HepG2 (cell line): ENCODE data around the gene SOCS1. TPM values are rescaled to one million over a fixed set of nuclear protein-coding genes. Genes with fewer than 3 reads are reported as not detected.

Source experiments
- AHR ChIP-seq: IDR thresholded peaks from 2 replicates; pipeline ENCODE4 v1.6.1; 2018; ENCODE audit warnings: missing genetic modification reagents, missing compliant biosample characterization
- JUN ChIP-seq: sonication (generic); formaldehyde crosslinking; IDR thresholded peaks from 2 replicates; pipeline ENCODE4 v1.4.0; 2020; ENCODE audit warnings: mild to moderate bottlenecking, missing genetic modification reagents
- NFKB2 ChIP-seq: sonication (generic); formaldehyde crosslinking; IDR thresholded peaks from 2 replicates; pipeline ENCODE4 v1.4.0; 2020; ENCODE audit warnings: missing genetic modification reagents, borderline replicate concordance
- PHF5A ChIP-seq: IDR thresholded peaks from one replicate; pipeline ENCODE4 v1.6.1; 2018; ENCODE audit warnings: low read depth, missing genetic modification reagents; ENCODE audit not compliant: unreplicated experiment
- RORA ChIP-seq: sonication (generic); formaldehyde crosslinking; IDR thresholded peaks from 2 replicates; pipeline ENCODE4 v1.5.0; 2020; ENCODE audit warnings: mild to moderate bottlenecking, missing genetic modification reagents, moderate library complexity
- SNAI1 ChIP-seq: sonication (generic); formaldehyde crosslinking; IDR thresholded peaks from 2 replicates; pipeline ENCODE4 v1.5.0; 2020; ENCODE audit warnings: mild to moderate bottlenecking, missing genetic modification reagents, borderline replicate concordance
- TCF7L2 ChIP-seq: IDR thresholded peaks from 2 replicates; pipeline ENCODE4 v1.6.1; 2011; ENCODE audit warnings: mild to moderate bottlenecking, low read depth, low read length, moderate library complexity
- TEAD3 ChIP-seq: optimal IDR thresholded peaks from 2 replicates; pipeline ENCODE3; 2016; ENCODE audit warnings: borderline replicate concordance
- ZBTB40 ChIP-seq, 2 experiments: fragments of 450-650 bp in 1 of 2; sonication (generic) in 1 of 2; formaldehyde crosslinking in 1 of 2; IDR thresholded peaks; 2 replicates each; pipeline versions ENCODE4 v1.6.1 to v1.8.0; 2016 to 2022; ENCODE audit warnings: antibody characterized with exemption in 1 of 2, mild to moderate bottlenecking in 1 of 2, missing genetic modification reagents in 1 of 2
- ZFP1 ChIP-seq: IDR thresholded peaks from 2 replicates; pipeline ENCODE4 v1.6.1; 2016
- ZNF354B ChIP-seq: sonication (generic); formaldehyde crosslinking; IDR thresholded peaks from 2 replicates; pipeline ENCODE4 v1.8.0; 2022; ENCODE audit warnings: mild to moderate bottlenecking, missing genetic modification reagents
- ZNF451 ChIP-seq: sonication (generic); formaldehyde crosslinking; IDR thresholded peaks from 2 replicates; pipeline ENCODE4 v1.5.0; 2020; ENCODE audit warnings: mild to moderate bottlenecking, missing genetic modification reagents
- ZNF562 ChIP-seq: sonication (generic); formaldehyde crosslinking; IDR thresholded peaks from 2 replicates; pipeline ENCODE4 v1.8.0; 2022; ENCODE audit warnings: missing genetic modification reagents, borderline replicate concordance
- ZSCAN30 ChIP-seq: sonication (generic); formaldehyde crosslinking; IDR thresholded peaks from 2 replicates; pipeline ENCODE4 v1.5.0; 2020; ENCODE audit warnings: mild to moderate bottlenecking, missing genetic modification reagents
- polyA plus RNA-seq, 8 experiments: library from polyadenylated mRNA; depleted of rRNA in 3 of 8; stranded (reverse) in 7 of 8; unstranded in 1 of 8; fragments of >200 nt; fragmentation: Illumina TruSeq in 4 of 8; extraction: Trizol in 4 of 8; gene quantifications; 2 replicates each; pipeline versions ENCODE4 v1.2.1 to v1.2.3, GENCODE V29; 2011 to 2016; ENCODE audit warnings: low read depth in 4 of 8, missing spikeins in 1 of 8, mixed read lengths in 1 of 8; ENCODE audit not compliant: insufficient read depth in 1 of 8
- total RNA-seq, 5 experiments: library from RNA; depleted of rRNA; stranded (reverse); fragments of >200 nt; fragmentation: Illumina TruSeq; extraction: Trizol; gene quantifications; 2 replicates each; pipeline ENCODE4 v1.2.3, GENCODE V29; 2016; ENCODE audit warnings: low read depth in 1 of 5
- TF ChIP-seq, protein P1 (sequence below): IDR thresholded peaks from 2 replicates; pipeline ENCODE4 v1.6.1; 2016; ENCODE audit warnings: low read depth, missing genetic modification reagents, missing compliant biosample characterization

SOCS1 gene
- total and polyA plus RNA-seq, 2 of the 13 experiments (the other 11 are each of a cell fraction or from before 2014, with no cell fraction given): 5.3 to 6.3 TPM

GRCh38 chr16:11259655-11260595 is 3.9 kb upstream of the SOCS1 start (continued):
- TF ChIP-seq ZBTB40 (IDR thresholded peaks at IDR 0.05) (no peak), ZBTB40 (CRISPR knock-in tag; IDR thresholded peaks at IDR 0.05) (peak; percentile 60; the same call in 1 of the 2 replicates), ZNF354B (CRISPR knock-in tag) (no peak), TEAD3 (CRISPR knock-in tag) (no peak), SNAI1 (CRISPR knock-in tag) (no peak), ZSCAN30 (CRISPR knock-in tag) (no peak), AHR (CRISPR knock-in tag) (no peak), RORA (no peak), TCF7L2 (no peak), PHF5A (no peak), NFKB2 (CRISPR knock-in tag) (no peak; the same call in 1 of the 2 replicates), ZFP1 (CRISPR knock-in tag) (no peak), ZNF562 (CRISPR knock-in tag) (no peak), ZNF451 (CRISPR knock-in tag) (no peak), JUN (CRISPR knock-in tag) (no peak)
- TF ChIP-seq, protein P1, sequence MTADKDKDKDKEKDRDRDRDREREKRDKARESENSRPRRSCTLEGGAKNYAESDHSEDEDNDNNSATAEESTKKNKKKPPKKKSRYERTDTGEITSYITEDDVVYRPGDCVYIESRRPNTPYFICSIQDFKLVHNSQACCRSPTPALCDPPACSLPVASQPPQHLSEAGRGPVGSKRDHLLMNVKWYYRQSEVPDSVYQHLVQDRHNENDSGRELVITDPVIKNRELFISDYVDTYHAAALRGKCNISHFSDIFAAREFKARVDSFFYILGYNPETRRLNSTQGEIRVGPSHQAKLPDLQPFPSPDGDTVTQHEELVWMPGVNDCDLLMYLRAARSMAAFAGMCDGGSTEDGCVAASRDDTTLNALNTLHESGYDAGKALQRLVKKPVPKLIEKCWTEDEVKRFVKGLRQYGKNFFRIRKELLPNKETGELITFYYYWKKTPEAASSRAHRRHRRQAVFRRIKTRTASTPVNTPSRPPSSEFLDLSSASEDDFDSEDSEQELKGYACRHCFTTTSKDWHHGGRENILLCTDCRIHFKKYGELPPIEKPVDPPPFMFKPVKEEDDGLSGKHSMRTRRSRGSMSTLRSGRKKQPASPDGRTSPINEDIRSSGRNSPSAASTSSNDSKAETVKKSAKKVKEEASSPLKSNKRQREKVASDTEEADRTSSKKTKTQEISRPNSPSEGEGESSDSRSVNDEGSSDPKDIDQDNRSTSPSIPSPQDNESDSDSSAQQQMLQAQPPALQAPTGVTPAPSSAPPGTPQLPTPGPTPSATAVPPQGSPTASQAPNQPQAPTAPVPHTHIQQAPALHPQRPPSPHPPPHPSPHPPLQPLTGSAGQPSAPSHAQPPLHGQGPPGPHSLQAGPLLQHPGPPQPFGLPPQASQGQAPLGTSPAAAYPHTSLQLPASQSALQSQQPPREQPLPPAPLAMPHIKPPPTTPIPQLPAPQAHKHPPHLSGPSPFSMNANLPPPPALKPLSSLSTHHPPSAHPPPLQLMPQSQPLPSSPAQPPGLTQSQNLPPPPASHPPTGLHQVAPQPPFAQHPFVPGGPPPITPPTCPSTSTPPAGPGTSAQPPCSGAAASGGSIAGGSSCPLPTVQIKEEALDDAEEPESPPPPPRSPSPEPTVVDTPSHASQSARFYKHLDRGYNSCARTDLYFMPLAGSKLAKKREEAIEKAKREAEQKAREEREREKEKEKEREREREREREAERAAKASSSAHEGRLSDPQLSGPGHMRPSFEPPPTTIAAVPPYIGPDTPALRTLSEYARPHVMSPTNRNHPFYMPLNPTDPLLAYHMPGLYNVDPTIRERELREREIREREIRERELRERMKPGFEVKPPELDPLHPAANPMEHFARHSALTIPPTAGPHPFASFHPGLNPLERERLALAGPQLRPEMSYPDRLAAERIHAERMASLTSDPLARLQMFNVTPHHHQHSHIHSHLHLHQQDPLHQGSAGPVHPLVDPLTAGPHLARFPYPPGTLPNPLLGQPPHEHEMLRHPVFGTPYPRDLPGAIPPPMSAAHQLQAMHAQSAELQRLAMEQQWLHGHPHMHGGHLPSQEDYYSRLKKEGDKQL: no peak
